GM23338 (cell line): ENCODE measurements around the gene FBLIM1. TPM values are rescaled to one million over a fixed set of nuclear protein-coding genes. Genes with fewer than 3 reads are reported as not detected.

ENCODE experiments used
- ATAC-seq: fragments of 200-7000 bp; cut with Tn5 transposase; 3 replicates; pipeline ENCODE4 v1.9.1; 2020
- DNase-seq: peaks from one replicate; pipeline ENCODE4 v3.0.0-alpha.2; 2015; ENCODE audit warnings: low spot score
- H2AFZ ChIP-seq: fragments of 200-600 bp; sonication (generic); 2 replicates; pipeline ENCODE4 v1.8.0; 2016; ENCODE audit warnings: antibody characterized with exemption, mild to moderate bottlenecking, moderate library complexity
- H3F3A ChIP-seq: fragments of 200-600 bp; sonication (generic); replicated peaks from 2 replicates; pipeline ENCODE4 v1.8.0; 2017; ENCODE audit warnings: antibody characterized with exemption, mixed run types, low read depth
- H3K27ac ChIP-seq: fragments of 200-600 bp; sonication (generic); 2 replicates; pipeline ENCODE4 v1.6.1; 2016; ENCODE audit warnings: low read depth
- H3K27me3 ChIP-seq: fragments of 200-600 bp; sonication (generic); 2 replicates; pipeline ENCODE4 v1.8.0; 2016; ENCODE audit warnings: mild to moderate bottlenecking, mixed run types, moderate library complexity; ENCODE audit not compliant: insufficient read depth
- H3K36me3 ChIP-seq: fragments of 200-600 bp; sonication (generic); 2 replicates; pipeline ENCODE4 v1.8.0; 2016; ENCODE audit warnings: mild to moderate bottlenecking; ENCODE audit not compliant: insufficient read depth
- H3K4me1 ChIP-seq: fragments of 200-600 bp; sonication (generic); 2 replicates; pipeline ENCODE4 v1.8.0; 2016; ENCODE audit warnings: mild to moderate bottlenecking, moderate library complexity; ENCODE audit not compliant: insufficient read depth
- H3K4me2 ChIP-seq: fragments of 200-600 bp; sonication (generic); 2 replicates; pipeline ENCODE4 v1.7.1; 2017; ENCODE audit warnings: mixed run types
- H3K4me3 ChIP-seq: fragments of 200-600 bp; sonication (generic); 2 replicates; pipeline ENCODE4 v1.6.1; 2016; ENCODE audit warnings: mixed run types
- H3K79me2 ChIP-seq: fragments of 200-600 bp; sonication (generic); replicated peaks from 2 replicates; pipeline ENCODE4 v1.8.0; 2017; ENCODE audit warnings: mild to moderate bottlenecking; ENCODE audit not compliant: insufficient read depth
- H3K9me2 ChIP-seq: fragments of 200-600 bp; sonication (generic); 2 replicates; pipeline ENCODE4 v1.8.0; 2017; ENCODE audit not compliant: insufficient read depth
- H4K20me1 ChIP-seq: fragments of 200-600 bp; sonication (generic); replicated peaks from 2 replicates; pipeline ENCODE4 v1.8.0; 2017; ENCODE audit warnings: mild to moderate bottlenecking; ENCODE audit not compliant: insufficient read depth
- H3K27ac Mint-ChIP-seq: 2 replicates; pipeline ENCODE4 v1.8.0; 2020; ENCODE audit warnings: inconsistent platforms, mild to moderate bottlenecking, moderate library complexity, mixed read lengths
- H3K27me3 Mint-ChIP-seq: 3 replicates; pipeline ENCODE4 v1.8.0; 2022; ENCODE audit warnings: low read depth, mild to moderate bottlenecking, moderate library complexity, mixed read lengths, inconsistent platforms; ENCODE audit not compliant: insufficient read depth, poor library complexity
- H3K36me3 Mint-ChIP-seq: 3 replicates; pipeline ENCODE4 v1.8.0; 2021; ENCODE audit warnings: low read depth, mild to moderate bottlenecking, inconsistent platforms, moderate library complexity, mixed read lengths
- H3K4me1 Mint-ChIP-seq: 3 replicates; pipeline ENCODE4 v1.8.0; 2020; ENCODE audit warnings: mild to moderate bottlenecking, inconsistent platforms, mixed read lengths
- H3K4me3 Mint-ChIP-seq: 3 replicates; pipeline ENCODE4 v1.8.0; 2021; ENCODE audit warnings: moderate library complexity, mild to moderate bottlenecking, inconsistent platforms, mixed read lengths
- H3K9me3 Mint-ChIP-seq: 3 replicates; pipeline ENCODE4 v1.8.0; 2020; ENCODE audit warnings: moderate library complexity, mild to moderate bottlenecking, inconsistent platforms, mixed read lengths
- CREB1 ChIP-seq: fragments of 250-450 bp; sonication (Bioruptor Pico); IDR thresholded peaks from 2 replicates; pipeline ENCODE4 v1.5.0; 2020; ENCODE audit warnings: low read depth, mild to moderate bottlenecking, moderate library complexity
- EZH2 ChIP-seq: fragments of 200-600 bp; sonication (generic); IDR thresholded peaks from one replicate; pipeline ENCODE4 v1.8.0; 2017; ENCODE audit warnings: antibody characterized with exemption, mild to moderate bottlenecking, low read depth; ENCODE audit not compliant: unreplicated experiment
- EZH2phosphoT487 ChIP-seq: fragments of 200-600 bp; sonication (generic); IDR thresholded peaks from one replicate; pipeline ENCODE4 v1.8.1; 2018; ENCODE audit warnings: antibody characterized with exemption; ENCODE audit not compliant: unreplicated experiment
- JUNB ChIP-seq: IDR thresholded peaks from one replicate; pipeline ENCODE4 v1.6.1; 2016; ENCODE audit warnings: antibody characterized with exemption; ENCODE audit not compliant: unreplicated experiment
- NANOG ChIP-seq: IDR thresholded peaks from 2 replicates; pipeline ENCODE4 v1.6.1; 2016; ENCODE audit warnings: antibody characterized with exemption, borderline replicate concordance
- STAT1 ChIP-seq: IDR thresholded peaks from one replicate; pipeline ENCODE4 v1.6.1; 2016; ENCODE audit warnings: antibody characterized with exemption; ENCODE audit not compliant: unreplicated experiment
- ZNF114 ChIP-seq: fragments of 250-450 bp; sonication (Bioruptor Pico); IDR thresholded peaks from 2 replicates; pipeline ENCODE4 v1.5.0; 2020; ENCODE audit warnings: mild to moderate bottlenecking, moderate library complexity
- ZNF331 ChIP-seq: fragments of 250-450 bp; sonication (Bioruptor Pico); IDR thresholded peaks from 2 replicates; pipeline ENCODE4 v1.5.0; 2020; ENCODE audit warnings: low read depth, mild to moderate bottlenecking, moderate library complexity
- polyA plus RNA-seq: library from polyadenylated mRNA; unstranded; fragments of >200 nt; fragmentation: Nextera tagmentation; extraction: Ambion mirVana; gene quantifications from 2 replicates; pipeline ENCODE4 v1.2.1, GENCODE V29; 2016
- total RNA-seq: library from RNA; depleted of rRNA; stranded (reverse); fragments of >200 nt; shearing (Covaris generic); gene quantifications from 2 replicates; pipeline ENCODE4 v1.2.3, GENCODE V29; 2014
- TF ChIP-seq, protein P1 (sequence below): fragments of 250-450 bp; sonication (Bioruptor Pico); IDR thresholded peaks from 2 replicates; pipeline ENCODE4 v1.5.0; 2020; ENCODE audit warnings: mild to moderate bottlenecking, moderate library complexity
- TF ChIP-seq, protein P2 (sequence below): IDR thresholded peaks from 2 replicates; pipeline ENCODE4 v1.6.1; 2016; ENCODE audit warnings: antibody characterized with exemption
- TF ChIP-seq, protein P3 (sequence below), 2 experiments: fragments of 200-600 bp in 1 of 2; sonication (generic) in 1 of 2; conservative IDR thresholded peaks; 2 replicates each; pipeline versions ENCODE4 v1.5.1 to v1.6.1; 2016 to 2017; ENCODE audit warnings: antibody characterized with exemption in 2 of 2, low read depth in 2 of 2, mild to moderate bottlenecking in 2 of 2, moderate library complexity in 1 of 2
- TF ChIP-seq, protein P4 (sequence below): IDR thresholded peaks from one replicate; pipeline ENCODE4 v1.6.1; 2018; ENCODE audit warnings: antibody characterized with exemption; ENCODE audit not compliant: unreplicated experiment

FBLIM1 gene
- total and polyA plus RNA-seq, 2 experiments from 2014 or later = 41.7 to 81.7 TPM

DNA sequence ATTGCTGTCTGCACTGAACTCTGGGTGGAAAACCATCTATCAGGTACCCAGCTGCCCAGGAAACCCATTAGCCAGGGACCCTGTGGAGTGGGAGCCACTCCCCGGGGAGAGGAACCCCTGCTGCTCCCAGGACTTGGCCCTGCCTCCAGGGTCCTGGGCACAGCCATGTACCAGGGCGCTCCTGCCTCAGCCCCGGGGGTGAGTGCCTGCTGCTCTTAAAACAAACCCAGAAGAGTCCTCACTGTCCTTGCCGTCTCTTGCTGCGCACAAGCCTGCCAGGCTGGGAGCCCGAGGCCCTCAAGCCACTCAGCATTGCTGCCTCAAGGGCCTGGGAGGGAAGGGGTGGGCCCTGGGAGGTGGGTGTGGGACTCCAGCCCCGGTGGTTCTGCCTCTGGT is 25.9 kb upstream of the FBLIM1 start:
- TF ChIP-seq STAT1 (no peak), NANOG (no peak), ZNF114 (CRISPR knock-in tag) (no peak), EZH2phosphoT487 (no peak), JUNB (no peak), CREB1 (no peak), EZH2 (no peak), ZNF331 (CRISPR knock-in tag) (no peak)
- TF ChIP-seq, protein P1, sequence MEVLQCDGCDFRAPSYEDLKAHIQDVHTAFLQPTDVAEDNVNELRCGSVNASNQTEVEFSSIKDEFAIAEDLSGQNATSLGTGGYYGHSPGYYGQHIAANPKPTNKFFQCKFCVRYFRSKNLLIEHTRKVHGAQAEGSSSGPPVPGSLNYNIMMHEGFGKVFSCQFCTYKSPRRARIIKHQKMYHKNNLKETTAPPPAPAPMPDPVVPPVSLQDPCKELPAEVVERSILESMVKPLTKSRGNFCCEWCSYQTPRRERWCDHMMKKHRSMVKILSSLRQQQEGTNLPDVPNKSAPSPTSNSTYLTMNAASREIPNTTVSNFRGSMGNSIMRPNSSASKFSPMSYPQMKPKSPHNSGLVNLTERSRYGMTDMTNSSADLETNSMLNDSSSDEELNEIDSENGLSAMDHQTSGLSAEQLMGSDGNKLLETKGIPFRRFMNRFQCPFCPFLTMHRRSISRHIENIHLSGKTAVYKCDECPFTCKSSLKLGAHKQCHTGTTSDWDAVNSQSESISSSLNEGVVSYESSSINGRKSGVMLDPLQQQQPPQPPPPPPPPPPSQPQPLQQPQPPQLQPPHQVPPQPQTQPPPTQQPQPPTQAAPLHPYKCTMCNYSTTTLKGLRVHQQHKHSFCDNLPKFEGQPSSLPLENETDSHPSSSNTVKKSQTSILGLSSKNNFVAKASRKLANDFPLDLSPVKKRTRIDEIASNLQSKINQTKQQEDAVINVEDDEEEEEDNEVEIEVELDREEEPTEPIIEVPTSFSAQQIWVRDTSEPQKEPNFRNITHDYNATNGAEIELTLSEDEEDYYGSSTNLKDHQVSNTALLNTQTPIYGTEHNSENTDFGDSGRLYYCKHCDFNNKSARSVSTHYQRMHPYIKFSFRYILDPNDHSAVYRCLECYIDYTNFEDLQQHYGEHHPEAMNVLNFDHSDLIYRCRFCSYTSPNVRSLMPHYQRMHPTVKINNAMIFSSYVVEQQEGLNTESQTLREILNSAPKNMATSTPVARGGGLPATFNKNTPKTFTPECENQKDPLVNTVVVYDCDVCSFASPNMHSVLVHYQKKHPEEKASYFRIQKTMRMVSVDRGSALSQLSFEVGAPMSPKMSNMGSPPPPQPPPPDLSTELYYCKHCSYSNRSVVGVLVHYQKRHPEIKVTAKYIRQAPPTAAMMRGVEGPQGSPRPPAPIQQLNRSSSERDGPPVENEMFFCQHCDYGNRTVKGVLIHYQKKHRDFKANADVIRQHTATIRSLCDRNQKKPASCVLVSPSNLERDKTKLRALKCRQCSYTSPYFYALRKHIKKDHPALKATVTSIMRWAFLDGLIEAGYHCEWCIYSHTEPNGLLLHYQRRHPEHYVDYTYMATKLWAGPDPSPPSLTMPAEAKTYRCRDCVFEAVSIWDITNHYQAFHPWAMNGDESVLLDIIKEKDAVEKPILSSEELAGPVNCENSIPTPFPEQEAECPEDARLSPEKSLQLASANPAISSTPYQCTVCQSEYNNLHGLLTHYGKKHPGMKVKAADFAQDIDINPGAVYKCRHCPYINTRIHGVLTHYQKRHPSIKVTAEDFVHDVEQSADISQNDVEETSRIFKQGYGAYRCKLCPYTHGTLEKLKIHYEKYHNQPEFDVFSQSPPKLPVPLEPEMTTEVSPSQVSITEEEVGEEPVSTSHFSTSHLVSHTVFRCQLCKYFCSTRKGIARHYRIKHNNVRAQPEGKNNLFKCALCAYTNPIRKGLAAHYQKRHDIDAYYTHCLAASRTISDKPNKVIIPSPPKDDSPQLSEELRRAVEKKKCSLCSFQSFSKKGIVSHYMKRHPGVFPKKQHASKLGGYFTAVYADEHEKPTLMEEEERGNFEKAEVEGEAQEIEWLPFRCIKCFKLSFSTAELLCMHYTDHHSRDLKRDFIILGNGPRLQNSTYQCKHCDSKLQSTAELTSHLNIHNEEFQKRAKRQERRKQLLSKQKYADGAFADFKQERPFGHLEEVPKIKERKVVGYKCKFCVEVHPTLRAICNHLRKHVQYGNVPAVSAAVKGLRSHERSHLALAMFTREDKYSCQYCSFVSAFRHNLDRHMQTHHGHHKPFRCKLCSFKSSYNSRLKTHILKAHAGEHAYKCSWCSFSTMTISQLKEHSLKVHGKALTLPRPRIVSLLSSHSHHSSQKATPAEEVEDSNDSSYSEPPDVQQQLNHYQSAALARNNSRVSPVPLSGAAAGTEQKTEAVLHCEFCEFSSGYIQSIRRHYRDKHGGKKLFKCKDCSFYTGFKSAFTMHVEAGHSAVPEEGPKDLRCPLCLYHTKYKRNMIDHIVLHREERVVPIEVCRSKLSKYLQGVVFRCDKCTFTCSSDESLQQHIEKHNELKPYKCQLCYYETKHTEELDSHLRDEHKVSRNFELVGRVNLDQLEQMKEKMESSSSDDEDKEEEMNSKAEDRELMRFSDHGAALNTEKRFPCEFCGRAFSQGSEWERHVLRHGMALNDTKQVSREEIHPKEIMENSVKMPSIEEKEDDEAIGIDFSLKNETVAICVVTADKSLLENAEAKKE = no peak
- TF ChIP-seq, protein P2, sequence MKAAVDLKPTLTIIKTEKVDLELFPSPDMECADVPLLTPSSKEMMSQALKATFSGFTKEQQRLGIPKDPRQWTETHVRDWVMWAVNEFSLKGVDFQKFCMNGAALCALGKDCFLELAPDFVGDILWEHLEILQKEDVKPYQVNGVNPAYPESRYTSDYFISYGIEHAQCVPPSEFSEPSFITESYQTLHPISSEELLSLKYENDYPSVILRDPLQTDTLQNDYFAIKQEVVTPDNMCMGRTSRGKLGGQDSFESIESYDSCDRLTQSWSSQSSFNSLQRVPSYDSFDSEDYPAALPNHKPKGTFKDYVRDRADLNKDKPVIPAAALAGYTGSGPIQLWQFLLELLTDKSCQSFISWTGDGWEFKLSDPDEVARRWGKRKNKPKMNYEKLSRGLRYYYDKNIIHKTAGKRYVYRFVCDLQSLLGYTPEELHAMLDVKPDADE = no peak
- TF ChIP-seq, protein P3, sequence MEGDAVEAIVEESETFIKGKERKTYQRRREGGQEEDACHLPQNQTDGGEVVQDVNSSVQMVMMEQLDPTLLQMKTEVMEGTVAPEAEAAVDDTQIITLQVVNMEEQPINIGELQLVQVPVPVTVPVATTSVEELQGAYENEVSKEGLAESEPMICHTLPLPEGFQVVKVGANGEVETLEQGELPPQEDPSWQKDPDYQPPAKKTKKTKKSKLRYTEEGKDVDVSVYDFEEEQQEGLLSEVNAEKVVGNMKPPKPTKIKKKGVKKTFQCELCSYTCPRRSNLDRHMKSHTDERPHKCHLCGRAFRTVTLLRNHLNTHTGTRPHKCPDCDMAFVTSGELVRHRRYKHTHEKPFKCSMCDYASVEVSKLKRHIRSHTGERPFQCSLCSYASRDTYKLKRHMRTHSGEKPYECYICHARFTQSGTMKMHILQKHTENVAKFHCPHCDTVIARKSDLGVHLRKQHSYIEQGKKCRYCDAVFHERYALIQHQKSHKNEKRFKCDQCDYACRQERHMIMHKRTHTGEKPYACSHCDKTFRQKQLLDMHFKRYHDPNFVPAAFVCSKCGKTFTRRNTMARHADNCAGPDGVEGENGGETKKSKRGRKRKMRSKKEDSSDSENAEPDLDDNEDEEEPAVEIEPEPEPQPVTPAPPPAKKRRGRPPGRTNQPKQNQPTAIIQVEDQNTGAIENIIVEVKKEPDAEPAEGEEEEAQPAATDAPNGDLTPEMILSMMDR (conservative IDR thresholded peaks at IDR 0.05; ENCODE audit: low read depth in 2 of 2) = no peak
- TF ChIP-seq, protein P4, sequence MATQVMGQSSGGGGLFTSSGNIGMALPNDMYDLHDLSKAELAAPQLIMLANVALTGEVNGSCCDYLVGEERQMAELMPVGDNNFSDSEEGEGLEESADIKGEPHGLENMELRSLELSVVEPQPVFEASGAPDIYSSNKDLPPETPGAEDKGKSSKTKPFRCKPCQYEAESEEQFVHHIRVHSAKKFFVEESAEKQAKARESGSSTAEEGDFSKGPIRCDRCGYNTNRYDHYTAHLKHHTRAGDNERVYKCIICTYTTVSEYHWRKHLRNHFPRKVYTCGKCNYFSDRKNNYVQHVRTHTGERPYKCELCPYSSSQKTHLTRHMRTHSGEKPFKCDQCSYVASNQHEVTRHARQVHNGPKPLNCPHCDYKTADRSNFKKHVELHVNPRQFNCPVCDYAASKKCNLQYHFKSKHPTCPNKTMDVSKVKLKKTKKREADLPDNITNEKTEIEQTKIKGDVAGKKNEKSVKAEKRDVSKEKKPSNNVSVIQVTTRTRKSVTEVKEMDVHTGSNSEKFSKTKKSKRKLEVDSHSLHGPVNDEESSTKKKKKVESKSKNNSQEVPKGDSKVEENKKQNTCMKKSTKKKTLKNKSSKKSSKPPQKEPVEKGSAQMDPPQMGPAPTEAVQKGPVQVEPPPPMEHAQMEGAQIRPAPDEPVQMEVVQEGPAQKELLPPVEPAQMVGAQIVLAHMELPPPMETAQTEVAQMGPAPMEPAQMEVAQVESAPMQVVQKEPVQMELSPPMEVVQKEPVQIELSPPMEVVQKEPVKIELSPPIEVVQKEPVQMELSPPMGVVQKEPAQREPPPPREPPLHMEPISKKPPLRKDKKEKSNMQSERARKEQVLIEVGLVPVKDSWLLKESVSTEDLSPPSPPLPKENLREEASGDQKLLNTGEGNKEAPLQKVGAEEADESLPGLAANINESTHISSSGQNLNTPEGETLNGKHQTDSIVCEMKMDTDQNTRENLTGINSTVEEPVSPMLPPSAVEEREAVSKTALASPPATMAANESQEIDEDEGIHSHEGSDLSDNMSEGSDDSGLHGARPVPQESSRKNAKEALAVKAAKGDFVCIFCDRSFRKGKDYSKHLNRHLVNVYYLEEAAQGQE = no peak
- Mint-ChIP-seq H3K27ac (no peak overlapping the region), H3K36me3 (peaks cover 26% of the 10 kb centered on the region), H3K4me1 (0 out of 3 replicates have a peak, but pooled peaks cover 2% of the 10 kb centered on the region), H3K4me3 (no peak overlapping the region), H3K9me3 (no peaks in the 10 kb centered on the region), H3K27me3 (peaks cover 8% of the 10 kb centered on the region)
- H3F3A ChIP-seq = no peaks in the 10 kb centered on the region
- no peaks in the 10 kb centered on the region for H3K79me2 ChIP-seq
- H2AFZ ChIP-seq = no peak overlapping the region
- H3K4me2 ChIP-seq = no peak overlapping the region
- no peak overlapping the region for H3K4me3 ChIP-seq
- no peaks in the 10 kb centered on the region for H4K20me1 ChIP-seq
- H3K4me1 ChIP-seq = no peaks in the 10 kb centered on the region
- DNase-seq = no peak
- ATAC-seq = no peak
- no peaks in the 10 kb centered on the region for H3K36me3 ChIP-seq
- H3K9me2 ChIP-seq = no peaks in the 10 kb centered on the region
- H3K27me3 ChIP-seq = no peaks in the 10 kb centered on the region
- no peak overlapping the region for H3K27ac ChIP-seq
